Body of pancreas (tissue), 4 donors: ENCODE data around the gene MED27. TPM values are rescaled to one million over a fixed set of nuclear protein-coding genes. Genes with fewer than 3 reads are reported as not detected.
"Not testable (repeated sequence)": the region's sequence is repeated elsewhere in the genome, so short reads cannot be mapped to it uniquely, and the experiment has no call there.

Experiments used
- ATAC-seq: fragments of 150-250 bp; one replicate; pipeline ENCODE4 v1.9.1; 2016
- DNase-seq, 4 donors: peaks; one replicate each; pipeline ENCODE4 v3.0.0-alpha.2; 2019
- H3K27ac ChIP-seq, 4 donors: fragments of 200-600 bp; sonication (generic); 1 replicate in 3 of 4; 2 replicates in 1 of 4; pipeline versions ENCODE4 v1.5.1 to v1.6.1; 2016 to 2019; ENCODE audit warnings: mild to moderate bottlenecking in 1 of 4, mixed read lengths in 1 of 4, moderate library complexity in 1 of 4
- H3K27me3 ChIP-seq, 2 donors: fragments of 200-600 bp; sonication (generic); one replicate each; pipeline ENCODE4 v1.6.0; 2016; ENCODE audit warnings: mild to moderate bottlenecking in 1 of 2
- H3K36me3 ChIP-seq, 2 donors: fragments of 200-600 bp; sonication (generic); replicated peaks in 1 of 2; 2 replicates each; pipeline ENCODE4 v1.5.1; 2016; ENCODE audit warnings: low read depth in 2 of 2; ENCODE audit not compliant: insufficient read depth in 1 of 2
- H3K4me1 ChIP-seq: fragments of 200-600 bp; sonication (generic); one replicate; pipeline ENCODE4 v1.6.0; 2016
- H3K4me3 ChIP-seq, 2 donors: fragments of 200-600 bp; sonication (generic); 1 replicate in 1 of 2; 2 replicates in 1 of 2; pipeline ENCODE4 v1.5.1; 2016 to 2019
- H3K9me3 ChIP-seq, 3 donors: fragments of 200-600 bp; sonication (generic); 1 replicate in 2 of 3; 2 replicates in 1 of 3; pipeline ENCODE4 v1.5.1; 2016
- CTCF ChIP-seq, 7 experiments: fragments of 450-650 bp in 4 of 7; fragments of 200-600 bp in 3 of 7; sonication (generic) in 3 of 7; IDR thresholded peaks; one replicate each; pipeline ENCODE4 v1.5.1; 2016 to 2019; ENCODE audit warnings: antibody characterized with exemption in 7 of 7
- POLR2A ChIP-seq, 3 donors: fragments of 450-650 bp; IDR thresholded peaks; one replicate each; pipeline ENCODE4 v1.6.1; 2016; ENCODE audit warnings: antibody characterized with exemption in 3 of 3, mild to moderate bottlenecking in 2 of 3
- WGBS, 2 donors: methylation state at CpG; one replicate each; pipeline ENCODE4 v1.1.5; 2017; 5-methylcytosine and 5-hydroxymethylcytosine counted together
- intact Hi-C: fragments of 100-400 bp; cut with DNase I; formaldehyde crosslinking; loops from one replicate; pipeline ENCODE4 v1.15.1; 2023
- total RNA-seq, 2 donors: library from RNA; depleted of rRNA; stranded (reverse); fragments of >200 nt; gene quantifications; one replicate each; pipeline ENCODE4 v1.1.0, GENCODE V29; 2016

Gene MED27
- total RNA-seq, 2 donors from 2014 or later, result 3.4 to 11.5 TPM

DNA sequence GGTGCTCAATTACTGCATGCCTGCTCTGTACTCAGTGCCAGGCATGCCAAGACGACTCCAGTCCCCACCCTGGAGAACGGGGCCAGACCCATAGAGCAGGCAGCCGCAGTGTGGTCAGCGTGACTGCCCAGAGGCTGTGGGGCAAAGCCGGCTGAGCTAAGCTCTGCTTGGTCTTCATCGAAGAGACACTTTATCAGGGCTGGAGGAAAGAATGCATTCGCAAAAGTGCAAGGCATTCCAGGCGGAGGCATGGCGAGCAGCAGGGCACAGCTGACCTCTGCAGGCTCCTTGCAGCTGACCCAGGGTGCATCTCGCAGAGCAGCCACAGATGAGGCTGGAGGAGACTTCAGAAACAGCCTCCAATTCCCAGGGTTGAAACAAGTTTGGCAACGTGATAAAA lies 13.6 kb downstream of the MED27 start:
- ATAC-seq, result no peak
- H3K36me3 ChIP-seq, result no peaks in the 10 kb centered on the region
- no peak for DNase-seq
- WGBS, 2 donors, result 87 to 90% methylated on average over 11 of the region's 11 CpGs
- intact Hi-C loops, result no loop called here
- no peaks in the 10 kb centered on the region for H3K9me3 ChIP-seq
- TF ChIP-seq CTCF (IDR thresholded peaks at IDR 0.05), result no peak
- no peak for TF ChIP-seq POLR2A (IDR thresholded peaks at IDR 0.05)
- H3K27ac ChIP-seq, result no peak overlapping the region
- no peaks in the 10 kb centered on the region for H3K4me1 ChIP-seq
- H3K27me3 ChIP-seq, result no peaks in the 10 kb centered on the region
- no peak overlapping the region for H3K4me3 ChIP-seq

DNA sequence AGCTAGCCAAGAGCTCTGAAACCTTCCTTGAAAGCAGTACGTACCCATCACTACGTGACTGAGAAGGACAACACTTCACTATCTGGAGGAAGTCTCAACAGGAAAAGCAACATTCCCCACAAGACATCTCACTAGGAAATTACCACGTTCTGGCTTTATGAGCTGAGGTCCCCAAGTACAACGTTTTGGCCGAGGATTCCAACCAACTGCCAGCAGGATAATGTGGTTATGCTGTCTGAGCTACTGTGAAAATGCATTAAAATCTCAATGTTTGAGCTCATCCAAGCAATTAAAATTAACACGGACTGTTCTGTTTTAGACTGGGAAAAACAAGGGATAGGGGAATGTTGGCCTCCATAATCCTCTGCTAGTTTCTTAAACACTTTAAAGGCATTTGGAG lies 16.4 kb downstream of the MED27 start:
- TF ChIP-seq CTCF (IDR thresholded peaks at IDR 0.05) (no peak), POLR2A (IDR thresholded peaks at IDR 0.05) (no peak)
- intact Hi-C loops, result no loop called here
- H3K4me3 ChIP-seq, result no peak overlapping the region
- H3K4me1 ChIP-seq, result no peaks in the 10 kb centered on the region
- no peaks in the 10 kb centered on the region for H3K9me3 ChIP-seq
- ATAC-seq (no peak), DNase-seq (no peak)
- 60 to 67% methylated on average over 5 to 6 of the region's 6 CpGs for WGBS, 2 donors
- no peak overlapping the region for H3K27ac ChIP-seq
- H3K27me3 ChIP-seq, result no peaks in the 10 kb centered on the region
- no peaks in the 10 kb centered on the region for H3K36me3 ChIP-seq

DNA sequence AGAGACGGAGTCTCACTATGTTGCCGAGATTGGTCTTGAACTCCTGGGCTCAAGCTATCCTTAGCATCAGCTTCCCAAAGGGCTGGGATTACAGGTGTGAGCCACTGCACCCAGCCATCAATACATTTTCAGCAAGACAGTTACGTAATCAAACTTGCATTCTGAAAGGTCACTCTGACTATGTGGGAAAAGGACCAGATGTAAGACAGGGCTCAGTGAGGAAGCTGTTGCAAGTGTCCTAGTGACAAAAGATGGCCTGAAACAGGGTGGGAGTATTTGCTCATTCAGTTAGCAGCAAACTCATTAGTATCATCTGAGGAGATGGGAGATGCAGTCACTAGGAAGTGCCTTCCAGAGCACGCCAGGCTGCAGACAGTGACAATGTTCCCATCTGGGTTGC lies 16.9 kb downstream of the MED27 start:
- no peak for DNase-seq
- TF ChIP-seq POLR2A (IDR thresholded peaks at IDR 0.05), result no peak
- TF ChIP-seq CTCF (IDR thresholded peaks at IDR 0.05), result no peak

DNA sequence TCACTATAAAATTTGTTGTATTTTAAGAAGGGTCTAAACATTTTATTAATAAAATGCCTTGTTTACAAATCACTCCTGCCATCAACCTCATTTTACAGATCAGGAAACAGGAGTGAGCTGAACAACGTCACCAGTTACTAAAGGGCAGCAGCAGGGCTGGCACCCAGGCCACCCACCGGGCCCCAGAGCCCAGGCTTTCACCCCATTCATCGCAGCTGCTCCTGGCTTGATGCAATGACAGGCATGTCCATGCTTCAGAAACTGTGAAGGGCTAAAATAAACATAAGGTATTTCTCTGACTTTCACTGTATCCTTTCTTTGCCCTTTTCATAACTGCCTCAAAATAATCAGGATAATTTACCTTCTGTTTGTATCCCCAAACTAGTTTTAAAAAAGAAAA lies 18.1 kb downstream of the MED27 start:
- H3K4me3 ChIP-seq, result no peak overlapping the region
- DNase-seq (no peak), ATAC-seq (no peak)
- H3K27ac ChIP-seq, result no peak overlapping the region
- intact Hi-C loops, result no loop called here
- H3K27me3 ChIP-seq, result no peaks in the 10 kb centered on the region
- WGBS, 2 donors, result 83 to 90% methylated on average over 3 of the region's 3 CpGs
- no peak for TF ChIP-seq CTCF (IDR thresholded peaks at IDR 0.05)
- no peak for TF ChIP-seq POLR2A (IDR thresholded peaks at IDR 0.05)
- H3K4me1 ChIP-seq, result no peaks in the 10 kb centered on the region
- no peaks in the 10 kb centered on the region for H3K36me3 ChIP-seq
- no peaks in the 10 kb centered on the region for H3K9me3 ChIP-seq

More for the DNA sequence above, 16.9 kb downstream of the MED27 start:
- WGBS, 2 donors, result 88 to 94% methylated on average over 4 of the region's 4 CpGs
- H3K36me3 ChIP-seq, result no peaks in the 10 kb centered on the region
- no peaks in the 10 kb centered on the region for H3K27me3 ChIP-seq
- ATAC-seq, result no peak
- no peak overlapping the region for H3K27ac ChIP-seq
- intact Hi-C loops, result no loop called here
- H3K4me1 ChIP-seq, result no peaks in the 10 kb centered on the region
- H3K4me3 ChIP-seq, result no peak overlapping the region
- no peaks in the 10 kb centered on the region for H3K9me3 ChIP-seq

- H3K27ac ChIP-seq, result no peak overlapping the region
- peaks cover 5% of the 10 kb centered on the region for H3K4me1 ChIP-seq
- no peaks in the 10 kb centered on the region for H3K9me3 ChIP-seq
- no peaks in the 10 kb centered on the region for H3K27me3 ChIP-seq
- H3K4me3 ChIP-seq, result no peak overlapping the region
- ATAC-seq (no peak), DNase-seq (no peak)
- TF ChIP-seq CTCF (IDR thresholded peaks at IDR 0.05), result no peak
- no peak for TF ChIP-seq POLR2A (IDR thresholded peaks at IDR 0.05)
- 91 to 94% methylated on average over 8 of the region's 8 CpGs for WGBS, 2 donors
- intact Hi-C loops, result no loop called here
- H3K36me3 ChIP-seq, result no peaks in the 10 kb centered on the region
Observed at GRCh38 chr9:132059361-132059760, 20.3 kb downstream of the MED27 start.

DNA sequence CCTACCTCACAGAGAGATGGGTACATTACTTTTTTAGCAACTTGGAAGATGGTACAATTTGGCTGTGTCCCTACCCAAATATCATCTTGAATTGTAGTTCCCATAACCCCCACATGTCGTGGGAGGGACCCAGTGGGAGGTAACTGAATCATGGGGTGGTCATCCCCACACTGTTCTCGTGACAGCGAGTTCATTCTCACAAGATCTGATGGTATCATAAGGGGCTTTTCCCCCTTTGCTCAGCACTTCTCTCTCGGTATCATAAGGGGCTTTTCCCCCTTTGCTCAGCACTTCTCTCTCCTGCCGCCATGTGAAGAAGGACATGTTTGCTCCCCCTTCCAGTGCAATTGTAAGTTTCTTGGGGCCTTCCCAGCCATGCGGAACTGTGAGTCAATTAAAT lies 21.4 kb downstream of the MED27 start:
- H3K4me1 ChIP-seq, H3K36me3 ChIP-seq, DNase-seq, intact Hi-C loops, H3K27ac ChIP-seq, H3K27me3 ChIP-seq, H3K9me3 ChIP-seq, ATAC-seq, H3K4me3 ChIP-seq: not testable (repeated sequence)
- 79 to 82% methylated on average over 6 of the region's 6 CpGs for WGBS, 2 donors
